HG03175 (cell line): ENCODE results near the gene PGLYRP1.

Experiments used
- ATAC-seq: cut with Tn5 transposase; IDR thresholded peaks from one replicate; pipeline ENCODE4 v1.9.1; 2021; ENCODE audit warnings: mild to moderate bottlenecking, moderate library complexity; ENCODE audit not compliant: unreplicated experiment

PGLYRP1 gene, protein sequence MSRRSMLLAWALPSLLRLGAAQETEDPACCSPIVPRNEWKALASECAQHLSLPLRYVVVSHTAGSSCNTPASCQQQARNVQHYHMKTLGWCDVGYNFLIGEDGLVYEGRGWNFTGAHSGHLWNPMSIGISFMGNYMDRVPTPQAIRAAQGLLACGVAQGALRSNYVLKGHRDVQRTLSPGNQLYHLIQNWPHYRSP

DNA sequence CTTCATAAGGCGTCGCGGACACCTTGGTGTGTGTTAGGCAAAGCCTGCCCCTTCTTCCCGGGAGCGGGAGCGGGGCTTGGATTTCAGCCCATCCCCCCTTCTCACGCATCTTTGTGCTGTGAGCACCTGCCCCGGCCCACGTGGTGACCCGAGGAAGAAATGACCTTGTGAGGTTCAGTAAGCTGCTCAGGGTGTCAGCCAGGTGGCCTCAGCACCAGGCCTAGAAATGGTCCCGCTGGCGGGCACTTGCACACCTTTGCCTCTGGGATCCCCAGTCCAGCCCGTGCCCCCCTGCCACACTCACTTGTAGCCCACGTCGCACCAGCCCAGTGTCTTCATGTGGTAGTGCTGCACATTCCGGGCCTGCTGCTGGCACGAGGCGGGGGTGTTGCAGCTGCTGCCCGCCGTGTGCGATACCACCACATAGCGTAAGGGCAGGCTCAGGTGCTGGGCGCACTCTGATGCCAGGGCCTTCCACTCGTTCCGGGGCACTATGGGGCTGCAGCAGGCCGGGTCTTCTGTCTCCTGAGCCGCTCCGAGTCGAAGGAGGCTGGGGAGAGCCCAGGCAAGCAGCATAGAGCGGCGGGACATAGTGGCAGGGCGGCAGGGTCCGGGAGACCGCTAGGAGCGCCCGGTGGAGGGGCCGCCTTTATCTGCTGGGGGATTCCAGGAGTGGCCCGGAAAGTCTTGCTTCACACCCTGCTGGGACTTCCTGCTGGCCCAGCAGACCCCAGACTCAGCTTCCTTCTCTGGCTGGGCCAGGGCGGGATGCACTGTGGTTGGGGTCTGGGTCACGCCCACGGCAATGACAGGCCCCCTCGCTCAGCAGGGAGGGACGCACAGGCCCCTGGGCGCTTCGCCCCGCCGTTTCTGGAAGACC, at the start of gene PGLYRP1:
TSS of gene PGLYRP1 (minus strand) at position 623 of the 880 bp plus-strand sequence. CDS start at position 591, 32 bp downstream.
- no peak for ATAC-seq

DNA sequence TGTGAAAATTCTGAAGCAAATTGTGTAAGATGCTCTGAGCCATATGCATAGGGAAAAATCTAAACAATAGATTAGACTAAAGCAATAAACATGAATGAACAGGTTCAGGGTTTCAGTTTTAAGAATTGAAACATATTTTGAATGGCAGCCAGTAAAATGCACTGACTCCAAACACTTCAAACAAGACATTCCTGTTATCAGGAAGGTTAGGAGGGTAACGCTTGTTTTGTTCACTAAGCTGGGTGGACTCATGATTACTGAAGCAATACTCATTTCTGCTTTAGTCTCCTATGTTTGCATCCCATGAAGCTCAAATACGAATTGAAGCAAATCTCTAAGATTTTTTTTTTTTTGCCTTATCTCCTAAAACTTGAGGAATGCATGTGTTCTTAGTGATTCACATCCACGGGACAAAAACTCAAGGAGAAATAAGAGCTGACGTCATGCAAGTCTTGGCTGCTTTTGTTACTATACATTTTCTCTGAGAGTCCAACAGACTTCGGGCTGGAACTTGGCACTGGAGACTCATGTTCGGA, 47.0 kb upstream of the PGLYRP1 start:
- ATAC-seq, result no peak

DNA sequence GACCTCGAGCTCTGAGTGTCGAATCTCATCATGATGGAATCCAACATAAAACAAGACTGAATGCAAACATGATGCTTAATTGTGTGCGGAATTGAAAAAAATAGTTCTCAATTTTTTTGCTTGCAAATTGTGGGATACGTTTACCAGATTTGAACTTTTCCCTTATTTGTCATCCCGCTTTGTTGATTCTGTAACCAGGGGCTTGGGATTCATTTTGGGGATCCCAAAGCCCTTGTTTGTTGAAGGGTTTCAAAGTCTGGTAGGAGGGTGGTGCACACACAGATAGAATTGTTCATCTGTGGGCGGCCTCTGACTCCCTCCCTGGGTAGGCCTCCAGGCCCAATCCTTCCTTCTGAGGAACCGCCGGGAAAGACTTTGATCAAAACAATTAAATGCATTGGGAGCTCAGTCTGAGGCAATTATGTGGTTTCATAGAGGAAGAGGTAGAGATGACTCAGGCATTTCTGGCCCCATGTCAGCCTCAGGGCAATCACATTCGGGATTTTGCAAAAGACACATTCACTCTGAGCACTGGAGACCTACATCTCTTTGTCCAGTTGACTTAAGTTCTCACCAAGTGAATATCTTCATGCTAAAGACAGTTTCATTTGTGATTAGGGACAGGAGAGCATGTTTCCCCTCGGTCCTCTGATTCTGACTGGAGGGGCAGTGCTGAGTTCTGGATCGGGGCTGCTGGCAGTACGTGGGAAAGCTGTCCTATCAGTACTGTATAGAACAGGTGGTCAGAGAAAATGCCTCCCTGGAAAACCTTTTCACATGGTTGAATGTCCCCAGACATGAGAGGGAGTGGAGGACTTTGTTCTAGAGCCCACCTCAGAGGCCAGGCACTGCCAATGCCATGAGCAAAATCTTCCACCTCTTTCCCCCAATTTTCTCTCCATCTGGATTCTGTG, 45.7 kb upstream of the PGLYRP1 start:
- no peak for ATAC-seq

DNA sequence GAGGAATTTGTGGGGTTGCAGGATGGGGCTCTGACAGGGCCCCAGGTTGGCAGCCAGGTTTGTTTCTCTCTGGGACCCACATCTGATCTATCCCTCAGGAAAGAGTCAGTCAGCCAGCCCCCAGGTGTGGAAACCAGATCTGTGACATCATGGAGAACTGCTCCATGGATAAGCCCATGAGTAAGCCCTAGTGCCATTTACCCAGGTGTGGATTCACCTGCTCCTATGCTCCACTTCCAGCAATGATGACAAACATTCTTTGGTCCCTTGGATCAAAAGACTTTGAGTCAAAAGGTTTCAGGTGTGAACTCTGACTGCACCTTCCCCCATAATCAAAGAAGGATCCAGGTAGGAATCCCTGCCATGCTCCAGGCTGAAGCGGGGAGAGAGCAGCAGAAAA, 44.8 kb upstream of the PGLYRP1 start:
- ATAC-seq, result no peak

DNA sequence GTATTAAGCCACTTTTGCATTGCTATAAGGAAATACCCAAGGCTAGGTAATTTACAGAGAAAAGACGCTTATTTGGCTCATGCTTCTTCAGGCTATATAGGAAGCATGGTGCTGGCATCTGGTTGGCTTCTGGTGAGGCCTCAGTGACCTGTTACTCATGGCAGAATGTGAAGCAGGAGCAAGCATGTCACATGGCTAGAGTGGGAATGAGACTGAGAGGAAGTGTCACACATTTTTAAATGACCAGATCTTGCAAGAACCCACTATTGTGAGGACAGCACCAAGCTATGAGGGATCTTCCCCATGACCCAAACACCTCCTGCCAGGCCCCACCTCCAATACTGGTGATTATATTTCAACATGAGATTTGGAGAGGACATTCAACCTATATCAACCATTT, 43.6 kb upstream of the PGLYRP1 start:
- no peak for ATAC-seq

DNA sequence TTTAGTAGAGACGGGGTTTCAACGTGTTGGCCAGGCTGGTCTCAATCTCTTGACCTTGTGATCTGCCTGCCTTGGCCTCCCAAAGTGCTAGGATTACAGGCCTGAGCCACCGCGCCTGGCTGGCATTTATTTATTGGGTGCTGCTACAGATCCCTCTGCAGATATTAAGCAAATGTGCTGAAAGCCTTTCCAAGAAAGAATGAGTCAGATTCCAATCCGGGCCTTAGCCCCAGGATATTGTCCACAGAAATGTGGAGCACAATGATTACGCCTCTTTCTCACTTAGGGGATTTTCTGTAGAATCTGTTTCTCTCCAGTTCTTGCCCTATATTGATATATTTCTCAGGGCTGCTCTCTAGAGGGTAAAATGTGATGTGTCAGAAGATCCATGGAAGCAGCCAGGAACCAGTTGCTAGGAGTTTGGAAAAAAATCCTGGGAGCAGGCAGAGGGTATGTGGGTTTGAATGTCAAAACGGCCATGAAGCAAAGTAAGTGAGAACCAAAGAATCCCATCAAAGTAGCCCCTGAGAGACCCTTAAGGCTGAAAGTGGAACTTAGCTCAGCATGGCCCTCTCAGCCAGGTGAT, 42.7 kb upstream of the PGLYRP1 start:
- no peak for ATAC-seq

DNA sequence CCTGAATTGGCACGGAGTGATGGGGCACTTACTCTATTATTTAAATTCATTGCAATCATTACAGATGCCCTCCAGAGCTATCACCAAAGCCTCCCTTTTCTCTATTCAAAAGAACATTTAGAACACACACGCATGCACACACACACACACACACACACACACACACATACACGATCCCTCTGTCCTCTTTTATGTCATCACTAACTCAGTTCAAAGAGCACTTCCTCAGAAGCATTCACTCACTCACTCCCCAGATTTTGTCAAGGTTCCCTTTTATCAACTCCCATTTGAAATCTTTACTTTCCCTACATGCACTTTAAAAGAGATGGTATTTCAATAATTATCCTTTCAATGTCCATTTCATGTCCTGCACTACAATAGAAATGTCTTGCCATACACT, 40.3 kb upstream of the PGLYRP1 start:
- ATAC-seq, result no peak

DNA sequence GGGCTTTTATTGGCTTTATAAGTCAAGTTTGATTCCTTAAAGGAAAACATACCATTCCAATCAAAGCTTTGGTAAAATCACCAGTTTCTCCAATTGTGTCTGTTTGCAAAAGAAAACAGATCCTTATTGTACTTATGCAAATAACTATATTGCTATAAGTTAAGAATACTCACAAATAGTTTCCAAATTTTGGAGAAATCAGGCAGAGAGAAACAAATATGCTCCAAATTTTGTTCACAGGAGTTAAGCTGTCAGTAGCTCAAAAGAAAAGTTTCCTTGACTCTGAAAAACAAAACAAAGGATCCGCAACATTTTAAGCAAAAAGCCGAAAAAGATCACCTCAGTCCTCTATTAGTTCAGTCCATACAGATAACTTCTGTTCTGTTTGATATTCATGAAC, 37.2 kb upstream of the PGLYRP1 start:
- ATAC-seq, result no peak

DNA sequence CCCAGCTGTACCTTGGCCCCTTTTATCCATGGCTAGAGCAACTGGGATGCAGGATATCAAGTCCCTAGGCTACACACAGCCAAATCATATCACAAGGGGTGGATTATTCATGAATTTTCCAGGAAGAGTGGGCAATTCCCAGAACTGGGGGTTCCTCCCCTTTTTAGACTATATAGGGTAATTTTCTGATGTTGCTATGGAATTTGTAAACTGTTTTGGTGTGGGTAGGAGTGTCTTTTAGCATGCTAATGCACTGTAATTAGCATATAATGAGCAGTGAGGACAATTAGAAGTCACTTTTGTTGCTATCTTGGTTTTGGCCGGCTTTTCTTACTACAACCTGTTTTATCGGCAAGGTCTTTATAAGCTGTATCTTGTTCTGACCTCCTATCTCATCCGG, 35.9 kb upstream of the PGLYRP1 start:
- no peak for ATAC-seq

DNA sequence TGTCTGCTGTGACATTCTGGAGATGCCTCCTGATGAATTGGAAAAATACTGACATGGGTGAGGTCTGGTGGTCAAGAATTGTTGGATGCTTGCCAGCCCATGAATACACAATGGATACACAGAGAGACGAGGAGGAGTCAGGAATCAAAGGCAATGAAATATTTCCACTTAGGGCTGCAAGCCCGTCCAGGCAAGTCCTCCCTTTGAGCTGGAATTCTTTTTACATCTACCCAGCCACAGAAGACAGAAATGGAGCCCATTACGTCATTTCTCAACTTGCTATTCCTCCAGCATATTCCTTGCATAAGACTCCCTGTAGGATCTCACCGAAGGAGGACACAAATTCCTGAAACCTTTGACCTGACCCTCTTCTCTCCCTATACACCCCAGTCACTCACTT, 33.7 kb upstream of the PGLYRP1 start:
- no peak for ATAC-seq

DNA sequence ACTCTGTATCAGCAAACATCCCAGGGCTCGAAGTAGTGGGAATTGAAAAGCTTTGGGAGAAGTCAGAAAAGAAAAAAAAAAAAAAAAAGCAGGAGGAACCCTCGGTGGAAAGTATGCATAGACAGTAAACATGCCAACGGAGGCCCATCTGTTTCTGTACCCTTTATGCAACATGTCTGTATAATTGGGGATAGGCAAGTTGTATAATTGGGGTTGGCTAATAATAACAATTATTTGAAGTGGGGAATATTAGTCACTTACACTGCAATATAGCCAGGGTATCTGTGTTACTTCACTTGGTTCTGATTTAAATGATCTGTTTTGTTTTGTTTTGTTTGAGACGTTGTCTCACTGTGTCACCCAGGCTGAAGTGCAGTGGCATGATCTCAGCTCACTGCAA, 30.0 kb upstream of the PGLYRP1 start:
- no peak for ATAC-seq

DNA sequence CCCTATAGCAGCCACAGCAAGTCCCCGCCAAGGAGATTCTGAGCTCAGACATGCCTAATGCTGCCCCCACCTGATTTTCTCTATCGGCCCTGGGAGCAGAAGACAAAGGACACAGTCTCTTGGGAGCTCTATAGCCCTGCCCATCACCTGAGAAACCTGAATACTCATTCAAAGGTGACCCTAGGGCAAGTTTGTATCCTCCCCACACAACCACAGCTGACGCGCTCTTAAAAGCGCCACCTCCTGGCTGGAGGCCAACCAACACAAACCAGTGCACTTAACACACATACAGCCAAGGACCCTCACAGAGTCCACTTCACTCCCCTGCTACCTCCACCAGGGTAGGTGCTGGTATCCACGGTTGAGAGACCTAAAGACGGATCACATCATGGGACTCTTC, 26.7 kb upstream of the PGLYRP1 start:
- ATAC-seq, result no peak

DNA sequence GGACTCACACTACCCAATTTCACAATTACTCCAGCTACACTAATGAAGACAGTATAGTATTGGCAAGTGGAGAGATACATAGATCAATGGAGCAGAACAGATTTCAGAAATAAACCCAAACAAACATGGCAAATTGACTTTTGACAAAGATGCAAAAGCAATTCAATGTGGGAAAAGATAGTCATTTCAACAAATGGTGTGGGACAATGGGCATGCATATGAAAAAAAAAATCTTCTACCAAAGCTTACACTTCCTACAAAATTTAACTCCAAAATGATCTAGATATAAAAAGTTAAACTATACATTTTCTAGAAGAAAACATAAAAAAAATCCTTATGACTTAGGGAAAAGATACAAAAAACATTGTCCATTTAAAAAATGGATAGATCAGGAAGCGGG, 20.7 kb upstream of the PGLYRP1 start:
- ATAC-seq, result no peak

DNA sequence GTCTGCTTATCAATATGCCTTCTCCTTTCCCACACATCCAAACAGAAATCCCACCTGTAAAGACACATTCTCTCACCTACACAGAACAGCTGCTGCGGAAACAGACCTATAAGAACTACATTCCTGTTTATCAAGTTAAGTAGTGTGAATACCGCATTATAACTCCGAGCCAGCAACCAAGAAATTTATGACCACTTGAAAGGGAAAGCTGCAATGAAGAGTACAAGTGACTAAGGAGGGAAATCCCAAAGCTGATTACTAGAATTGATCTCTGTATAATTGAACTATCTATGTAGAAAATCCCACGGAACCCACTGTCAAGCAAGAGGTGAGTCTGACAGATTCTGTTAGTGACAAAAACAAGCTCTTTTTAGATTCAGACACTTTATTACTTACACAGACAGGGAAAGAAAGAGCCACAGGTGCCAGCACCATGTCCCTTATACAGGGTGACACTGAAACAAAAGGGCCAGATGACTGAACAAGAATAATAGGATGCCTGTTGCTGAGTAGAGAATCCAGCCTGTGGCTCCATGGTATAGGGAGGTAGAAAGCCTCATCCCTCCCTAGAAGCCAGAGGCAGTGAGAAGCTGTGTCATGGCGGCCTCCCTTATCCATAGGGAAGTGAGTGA, 19.5 kb upstream of the PGLYRP1 start:
- ATAC-seq, result no peak

DNA sequence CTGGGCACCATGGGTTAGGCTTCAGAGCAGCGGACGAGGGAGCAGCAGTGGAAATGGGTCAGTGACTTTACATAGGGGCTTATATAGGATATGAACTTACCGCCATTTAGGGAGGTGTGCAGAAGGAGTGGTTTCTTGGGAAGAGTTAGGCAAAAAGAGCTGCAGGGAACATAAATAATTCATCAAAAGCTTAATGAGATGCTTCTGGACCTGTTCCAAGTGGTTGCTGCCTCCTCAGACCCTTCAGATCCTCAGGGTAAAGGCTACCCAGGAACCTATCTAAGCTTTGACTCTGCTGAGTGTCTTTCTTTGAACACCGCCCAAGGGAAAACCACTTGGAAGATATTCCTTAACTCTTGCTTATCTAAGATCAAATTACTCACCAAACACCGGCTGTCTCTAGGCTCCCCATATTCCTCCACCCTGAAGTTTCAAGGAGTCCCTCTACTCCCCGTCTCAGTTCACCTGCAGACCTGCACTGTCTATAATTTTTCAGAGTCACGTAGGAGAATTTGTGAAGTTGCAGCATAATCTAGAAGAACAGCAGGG, 18.2 kb upstream of the PGLYRP1 start, which contains the start of gene IGFL4:
TSS of gene IGFL4 (minus strand) at position 51 of the 549 bp plus-strand sequence. CDS start at position 11, 40 bp downstream.
- ATAC-seq, result no peak

DNA sequence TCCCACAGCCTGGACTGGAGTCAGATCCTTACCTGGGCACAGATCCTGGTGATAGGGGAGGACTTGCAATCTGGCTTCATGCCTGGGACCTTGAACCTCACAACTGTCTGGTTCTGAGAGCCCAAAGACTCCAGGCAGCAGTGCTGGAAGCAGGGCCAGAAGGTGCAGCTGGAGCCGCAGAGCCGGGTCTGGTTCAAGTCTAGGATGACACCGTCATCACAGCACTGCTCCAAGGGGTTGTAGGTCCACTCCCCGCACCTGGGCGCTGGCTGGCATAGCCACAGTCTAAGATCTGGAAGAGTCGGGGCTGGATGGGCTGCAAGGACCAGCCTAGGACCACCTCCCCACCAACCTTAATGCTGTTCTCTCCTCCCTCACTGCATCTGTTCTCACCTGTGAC, 17.3 kb upstream of the PGLYRP1 start:
- ATAC-seq, result no peak

DNA sequence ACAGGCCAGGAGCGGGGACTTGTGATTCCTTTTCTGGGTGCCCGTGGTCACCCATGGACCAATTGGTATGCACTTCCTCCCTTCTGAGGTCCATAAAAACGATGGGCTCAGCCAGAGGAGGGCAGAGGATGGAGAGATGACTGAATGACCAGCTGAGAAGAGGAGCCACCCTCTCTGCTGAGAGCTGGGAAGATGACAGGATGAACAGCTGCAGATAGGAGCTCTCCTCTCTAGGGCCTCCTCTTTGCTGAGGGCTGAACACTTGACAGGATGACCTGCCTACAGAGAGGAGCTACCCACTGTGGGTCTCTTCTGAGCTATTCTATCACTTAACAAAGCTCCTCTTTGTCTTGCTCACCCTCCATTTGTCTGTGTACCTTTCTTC, 13.9 kb upstream of the PGLYRP1 start:
- ATAC-seq, result no peak

DNA sequence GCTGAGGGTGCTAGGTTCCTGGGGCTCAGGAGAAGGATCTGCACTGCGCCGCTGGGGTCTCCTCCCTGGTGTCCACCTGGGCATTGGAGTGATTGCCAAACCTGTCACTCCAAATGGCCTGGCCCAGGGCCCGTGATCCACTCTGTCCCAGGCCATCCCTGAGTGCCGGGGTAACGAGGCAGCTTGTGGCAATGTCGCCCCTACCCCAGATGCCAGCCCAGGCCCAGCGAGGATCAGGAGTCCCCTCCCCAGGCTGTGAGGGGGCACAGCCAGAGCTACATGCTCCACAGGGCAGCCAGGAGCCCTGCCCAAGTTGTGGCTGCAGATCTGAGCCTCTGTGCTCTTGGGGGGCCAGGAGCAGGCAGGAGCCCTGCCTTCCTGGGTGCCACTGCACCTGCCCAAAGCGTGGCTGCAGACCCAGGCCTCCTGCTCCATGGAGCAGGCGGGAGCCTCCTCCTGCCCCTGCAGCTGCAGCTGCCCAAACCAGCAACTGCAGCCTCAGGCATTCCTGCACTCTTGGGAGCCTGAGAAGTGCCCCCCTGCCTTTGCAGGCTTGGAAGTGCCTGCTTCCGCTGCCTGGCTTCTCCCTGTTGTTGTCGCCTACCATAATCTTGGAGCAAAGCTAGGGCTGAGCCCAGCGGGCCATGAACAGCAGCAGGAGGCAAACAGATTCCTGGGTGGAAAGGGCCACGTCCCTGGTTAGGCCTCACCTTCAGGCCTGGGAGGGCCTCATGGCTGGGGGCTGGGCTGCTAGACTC, 13.3 kb upstream of the PGLYRP1 start:
- no peak for ATAC-seq

DNA sequence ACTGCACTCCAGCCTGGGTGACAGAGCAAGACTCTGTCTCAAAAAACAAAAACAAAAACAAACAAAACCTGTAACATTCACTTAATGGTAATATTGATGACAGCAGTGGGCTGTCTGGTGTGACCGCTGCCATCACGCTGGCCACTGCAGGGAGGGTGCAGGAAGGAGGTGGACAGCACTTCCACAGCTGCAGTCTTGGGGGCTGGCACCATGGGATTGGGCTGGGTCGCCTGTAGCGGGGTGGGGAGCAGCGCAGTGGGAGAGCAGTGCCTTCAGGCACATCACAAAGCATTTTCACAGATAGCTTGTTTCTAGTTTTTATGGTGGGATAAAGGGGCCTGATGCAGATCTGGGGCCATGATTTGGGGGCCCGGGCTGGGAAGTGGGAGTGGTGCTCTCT, 12.7 kb upstream of the PGLYRP1 start:
- no peak for ATAC-seq
